HG03460 (cell line): ENCODE results near the gene ZNF333.

Experiments used
- ATAC-seq: cut with Tn5 transposase; IDR thresholded peaks from one replicate; pipeline ENCODE4 v1.9.1; 2021; ENCODE audit not compliant: unreplicated experiment

The ZNF333 gene

DNA sequence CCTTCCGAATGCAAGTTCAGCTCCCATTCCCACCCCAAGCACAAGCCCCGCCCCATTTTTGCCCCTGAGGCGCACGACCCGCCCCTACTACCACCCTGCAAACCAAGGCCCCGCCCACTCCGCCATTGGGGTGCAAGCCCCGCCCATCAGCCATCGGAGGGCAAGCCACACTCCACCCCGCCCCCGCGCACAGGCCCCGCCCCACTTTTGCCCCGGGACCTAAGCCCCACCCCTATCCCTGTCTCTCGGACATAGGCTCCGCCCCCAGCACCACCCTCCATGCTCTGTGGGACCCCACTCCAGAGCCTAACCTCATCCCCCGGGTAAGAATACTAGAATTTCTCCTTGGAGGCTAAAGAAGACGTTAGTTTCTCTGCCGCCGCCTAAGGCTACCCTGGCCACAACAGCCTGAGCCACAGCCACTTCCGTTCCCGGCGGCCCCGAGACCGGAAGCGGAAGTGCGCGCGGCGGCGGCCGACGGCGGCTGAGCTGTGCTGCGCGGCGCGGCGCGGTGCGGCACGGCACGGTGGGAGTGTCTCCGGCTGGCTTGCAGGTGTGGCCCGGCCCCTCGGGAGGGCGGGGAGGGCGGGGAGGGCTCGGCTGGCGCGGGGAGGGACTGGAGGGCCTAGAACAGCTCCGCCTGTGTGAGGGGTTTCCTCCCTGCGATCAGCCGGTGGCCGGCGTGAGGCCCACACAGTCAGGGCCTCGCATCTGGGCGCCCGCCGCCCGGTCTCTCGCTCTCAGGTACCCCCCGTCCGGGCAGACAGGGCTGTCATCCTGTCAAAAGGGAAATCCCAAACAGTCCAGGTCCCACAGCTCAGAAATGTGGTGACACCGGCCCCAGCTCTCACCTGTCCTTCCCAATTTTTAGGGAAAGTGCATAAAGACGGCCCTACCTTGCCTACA, at the start of gene ZNF333:
TSS of gene ZNF333 (plus strand) at position 451 of the 906 bp plus-strand sequence. CDS start 3,444 bp downstream, outside the sequence.
- ATAC-seq: peak; percentile 83

DNA sequence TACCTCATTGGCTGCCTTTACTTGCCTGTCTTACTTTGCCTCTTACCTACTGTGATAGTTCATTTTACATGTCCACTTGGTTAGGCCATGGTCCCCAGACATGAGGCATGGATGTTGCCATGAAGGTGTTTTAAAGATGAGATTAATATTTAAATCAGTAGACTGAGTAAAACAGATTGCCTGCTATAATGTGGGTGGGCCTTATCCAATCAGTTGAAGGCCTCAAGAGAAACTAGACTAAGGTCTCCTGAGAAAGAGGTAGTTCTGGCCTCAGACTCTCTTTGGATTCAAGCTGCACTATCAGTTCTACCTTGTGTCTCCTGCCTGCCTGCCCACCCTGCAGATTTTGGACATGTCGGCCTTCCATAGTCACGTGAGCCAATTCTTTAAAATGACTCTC, 41.3 kb upstream of the ZNF333 start:
- no peak for ATAC-seq

DNA sequence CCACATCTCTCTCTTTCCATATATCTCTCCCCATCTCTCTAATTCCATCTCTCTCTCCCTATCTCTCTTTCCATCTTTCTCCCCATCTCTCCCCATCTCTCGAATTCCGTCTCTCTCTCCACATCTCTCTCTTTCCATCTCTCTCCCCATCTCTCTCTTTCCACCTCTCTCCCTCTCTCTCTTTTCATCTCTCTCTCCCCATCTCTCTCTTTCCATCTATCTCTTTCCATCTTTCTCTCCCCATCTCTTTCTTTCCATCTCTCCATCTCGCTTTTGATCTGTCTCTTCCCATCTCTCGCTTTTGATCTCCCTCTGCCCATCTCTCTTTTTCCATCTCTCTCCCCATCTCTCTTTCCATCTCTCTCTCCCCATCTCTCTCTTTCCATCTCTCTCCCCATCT, 40.8 kb upstream of the ZNF333 start:
- ATAC-seq: no peak

DNA sequence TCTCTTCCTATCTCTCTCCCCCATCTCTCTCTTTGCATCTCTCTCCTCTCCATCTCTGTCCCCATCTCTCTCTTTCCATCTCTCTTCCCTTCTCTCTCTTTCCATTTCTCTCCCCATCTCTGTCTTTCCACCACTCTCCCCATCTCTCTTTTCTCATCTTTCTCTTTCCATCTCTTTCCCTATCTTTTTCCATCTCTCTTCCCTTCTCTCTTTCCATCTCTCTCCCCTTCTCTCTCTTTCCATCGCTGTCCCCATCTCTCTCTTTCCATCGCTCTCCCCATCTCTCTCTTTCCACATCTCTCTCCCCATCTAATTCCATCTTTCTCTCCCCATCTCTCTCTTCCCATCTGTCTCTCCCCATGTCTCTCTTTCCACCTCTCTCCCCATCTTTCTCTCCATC, 39.7 kb upstream of the ZNF333 start:
- no peak for ATAC-seq

DNA sequence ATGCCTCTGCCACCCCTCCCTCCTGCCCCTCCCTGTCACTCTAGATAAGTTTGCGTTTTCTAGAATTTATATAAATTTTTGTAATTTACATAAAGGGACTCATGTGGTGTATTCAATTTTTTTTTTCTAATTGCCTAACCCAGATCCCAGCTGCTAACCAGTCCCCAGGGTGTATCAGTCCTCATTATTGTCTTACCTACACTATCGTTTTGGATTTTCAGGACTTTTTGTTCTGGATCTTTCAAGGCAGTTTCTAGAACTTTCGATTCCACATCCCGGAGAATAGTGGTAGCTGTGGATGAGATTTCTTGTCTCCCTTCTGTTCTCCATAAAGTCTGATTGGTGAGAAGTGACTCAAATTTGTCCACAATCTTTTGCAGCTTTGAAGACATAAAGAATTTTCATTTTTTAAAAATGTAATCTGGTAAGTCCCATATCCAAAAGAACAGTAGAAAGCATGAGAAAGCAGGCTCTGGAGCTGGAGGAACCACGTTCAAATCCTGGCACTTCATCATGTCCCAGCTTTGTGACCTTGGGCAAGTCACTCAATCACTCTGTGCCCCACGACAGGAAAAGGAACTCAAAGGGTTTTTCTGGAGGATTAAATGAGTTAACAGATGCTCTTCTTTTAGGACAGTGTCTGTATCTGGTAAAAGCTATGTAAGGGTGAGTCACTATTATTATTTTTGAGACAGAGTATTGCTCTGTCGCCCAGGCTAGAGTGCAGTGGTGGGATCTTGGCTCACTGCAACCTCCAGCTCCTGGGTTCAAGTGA, 34.9 kb upstream of the ZNF333 start:
- ATAC-seq: no peak

- no peak for ATAC-seq
Observed at GRCh38 chr19:14655726-14656125, 34.1 kb upstream of the ZNF333 start.

DNA sequence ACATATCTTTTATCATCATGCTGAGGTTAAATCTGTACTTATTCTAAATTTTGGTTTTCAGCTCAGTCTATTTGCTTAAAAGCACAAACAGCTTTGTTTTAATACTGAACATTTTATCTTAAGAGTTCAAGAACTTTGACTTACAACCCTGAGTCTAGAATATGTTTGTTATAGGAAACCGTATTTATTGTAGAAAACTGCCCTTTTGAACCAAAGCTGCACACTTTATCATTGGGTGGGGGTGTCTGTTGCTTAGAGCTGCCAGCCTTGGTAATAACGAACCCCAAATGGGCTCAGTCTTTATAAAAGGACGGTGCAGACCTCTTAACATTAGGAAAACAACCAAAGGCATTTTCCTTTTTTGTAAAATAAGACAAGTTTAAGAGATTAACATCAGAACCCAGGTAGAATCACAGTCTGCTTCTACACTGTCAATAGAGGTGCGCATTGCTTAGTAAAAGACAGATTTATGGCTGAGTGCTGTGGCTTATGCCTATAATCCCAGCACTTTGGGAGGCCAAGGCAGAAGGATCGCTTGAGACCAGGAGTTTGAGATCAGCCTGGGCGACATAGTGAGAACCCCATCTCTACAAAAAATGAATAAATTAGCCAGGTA, 29.9 kb upstream of the ZNF333 start:
- ATAC-seq: no peak

GRCh38 chr19:14661372-14661924, 28.4 kb upstream of the ZNF333 start:
- no peak for ATAC-seq

DNA sequence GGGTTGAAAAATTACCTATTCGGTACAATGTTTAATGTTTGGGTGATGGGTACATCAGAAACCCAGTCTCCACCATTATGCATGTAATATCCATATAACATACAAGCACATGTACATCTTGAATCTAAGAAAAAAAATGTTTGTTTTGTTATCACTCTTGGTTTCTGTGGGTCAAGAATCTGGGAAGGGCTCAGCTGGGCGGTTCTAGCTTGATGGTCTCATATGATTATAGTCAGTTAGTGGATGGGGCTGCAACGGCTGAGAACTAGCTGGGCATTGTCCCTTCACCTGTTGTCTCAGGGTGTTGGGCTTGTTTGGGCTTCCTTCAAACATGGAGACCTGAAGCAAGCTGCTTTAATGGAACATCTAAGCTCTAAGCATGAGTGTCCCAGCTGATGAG, 19.9 kb upstream of the ZNF333 start:
- no peak for ATAC-seq

DNA sequence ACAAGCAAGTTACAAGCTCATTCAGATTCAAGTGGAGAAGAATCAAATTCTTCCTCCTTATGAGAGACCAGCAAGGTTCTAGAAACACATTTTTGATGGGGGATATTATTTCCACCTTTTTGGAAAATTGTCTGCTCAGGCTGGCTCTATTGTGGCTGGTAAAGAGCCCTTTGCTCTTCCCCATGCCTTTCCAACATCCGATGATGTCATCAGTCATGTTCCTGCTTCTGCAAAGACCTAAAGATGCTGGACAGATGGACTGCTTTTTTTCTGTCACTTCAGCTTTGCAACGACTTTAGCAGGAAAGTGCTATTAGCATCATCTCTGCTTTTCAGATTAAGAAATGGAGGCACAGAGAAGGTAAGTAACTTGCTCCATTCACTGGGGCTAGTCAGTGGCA, 19.4 kb upstream of the ZNF333 start:
- no peak for ATAC-seq

- no peak for ATAC-seq
Observed at GRCh38 chr19:14672188-14672872, 17.5 kb upstream of the ZNF333 start.

- no peak for ATAC-seq
Observed at GRCh38 chr19:14673088-14673487, 16.8 kb upstream of the ZNF333 start.

DNA sequence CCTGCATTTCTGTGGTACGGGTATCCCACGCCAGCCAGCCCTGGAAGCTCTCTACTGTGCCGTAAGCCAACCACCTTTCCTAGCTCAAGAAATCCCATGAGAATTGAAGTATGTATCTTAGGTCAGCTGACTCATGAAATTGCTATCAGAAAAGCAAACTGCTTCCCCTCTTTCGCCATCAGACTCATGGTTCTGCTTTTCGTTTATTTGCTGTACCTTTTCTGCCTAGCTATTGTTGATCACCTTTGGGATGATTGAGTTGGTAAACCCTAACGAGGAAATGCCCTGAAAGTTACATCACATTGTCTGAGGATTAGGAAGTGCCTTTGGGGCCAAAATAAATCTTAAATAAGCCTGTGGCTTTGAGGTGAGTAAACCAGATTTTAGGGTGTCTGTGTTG, 15.1 kb upstream of the ZNF333 start, which contains the start of gene ADGRE3:
TSS of gene ADGRE3 (minus strand) at position 81 of the 400 bp plus-strand sequence. CDS start at position 7, 74 bp downstream.
- ATAC-seq: no peak

GRCh38 chr19:14676762-14677161, 13.1 kb upstream of the ZNF333 start:
- ATAC-seq: no peak

GRCh38 chr19:14677464-14677863, 12.4 kb upstream of the ZNF333 start:
- ATAC-seq: no peak

DNA sequence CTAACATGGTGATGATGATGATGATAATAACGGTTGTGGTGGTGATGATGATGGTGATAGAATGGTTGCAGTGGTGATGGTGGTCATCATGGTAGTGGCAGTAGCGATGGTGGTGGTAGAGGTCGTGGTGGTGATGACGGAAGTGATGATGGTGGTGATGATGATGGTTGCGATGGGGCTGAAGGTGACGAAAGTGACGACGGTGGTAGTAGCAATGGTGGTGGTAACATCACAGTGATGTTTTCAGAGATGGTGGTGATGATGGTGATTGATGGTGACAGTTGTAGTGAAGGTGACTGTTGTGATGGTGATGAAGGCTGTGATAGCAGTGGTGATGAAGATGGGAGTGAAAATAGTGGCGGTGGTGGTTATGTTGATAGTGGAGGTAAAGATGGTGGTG, 11.6 kb upstream of the ZNF333 start:
- ATAC-seq: no peak

DNA sequence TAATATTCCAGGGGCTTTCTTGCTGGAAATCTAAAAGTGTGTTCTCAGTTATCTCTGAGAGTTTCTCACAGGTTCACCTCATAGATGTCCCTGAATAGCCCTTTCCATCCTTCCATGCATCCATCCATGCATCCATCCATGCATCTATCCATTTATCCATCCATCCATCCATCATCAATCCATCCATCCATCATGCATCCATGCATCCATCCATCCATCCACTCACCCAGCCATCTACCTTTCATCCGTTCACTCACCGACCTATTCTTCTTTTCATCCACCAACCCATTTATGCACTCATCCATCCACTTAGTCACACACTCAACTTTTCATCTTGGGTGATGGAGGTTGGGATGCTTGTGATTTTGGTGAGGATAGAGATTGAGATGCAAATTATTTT, 7.8 kb upstream of the ZNF333 start:
- no peak for ATAC-seq

DNA sequence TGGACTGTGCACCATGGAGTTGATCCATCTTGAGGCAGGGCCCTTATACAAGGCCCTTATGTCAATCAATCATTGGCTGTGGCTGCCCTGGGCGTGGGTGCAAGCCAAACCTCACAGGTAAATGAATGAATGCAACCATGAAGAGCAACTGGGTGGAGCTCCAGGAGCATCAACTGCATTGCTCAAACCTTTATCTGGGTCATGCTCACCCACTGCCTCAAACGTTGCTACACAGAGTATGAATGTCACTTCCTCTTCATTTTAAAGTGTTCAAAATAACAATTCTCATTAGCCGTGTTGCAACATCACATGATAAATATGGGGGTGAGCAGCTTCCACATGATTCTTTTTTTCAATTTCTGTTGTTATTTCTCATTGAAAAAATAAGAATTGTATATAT, 6.4 kb upstream of the ZNF333 start:
- no peak for ATAC-seq

- ATAC-seq: no peak
Observed at GRCh38 chr19:14686411-14686810, 3.4 kb upstream of the ZNF333 start.

- ATAC-seq: no peak
Observed at GRCh38 chr19:14694641-14695266, 4.9 kb downstream of the ZNF333 start.
